Gastrocnemius medialis (tissue), 4 donors: ENCODE measurements around the gene SIGLEC9.

Experiments used
- POLR2A ChIP-seq, 2 donors: fragments of 450-650 bp; IDR thresholded peaks; one replicate each; pipeline ENCODE4 v1.6.1; 2017; ENCODE audit warnings: antibody characterized with exemption in 2 of 2, mild to moderate bottlenecking in 2 of 2, moderate library complexity in 2 of 2
- TF ChIP-seq, protein P1 (sequence below), 5 experiments: fragments of 450-650 bp in 3 of 5; fragments of 200-600 bp in 2 of 5; sonication (generic) in 2 of 5; IDR thresholded peaks in 4 of 5; conservative IDR thresholded peaks in 1 of 5; 1 replicate in 4 of 5; 2 replicates in 1 of 5; pipeline ENCODE4 v1.5.1; 2016 to 2019; ENCODE audit warnings: antibody characterized with exemption in 5 of 5, mild to moderate bottlenecking in 3 of 5, moderate library complexity in 3 of 5

DNA sequence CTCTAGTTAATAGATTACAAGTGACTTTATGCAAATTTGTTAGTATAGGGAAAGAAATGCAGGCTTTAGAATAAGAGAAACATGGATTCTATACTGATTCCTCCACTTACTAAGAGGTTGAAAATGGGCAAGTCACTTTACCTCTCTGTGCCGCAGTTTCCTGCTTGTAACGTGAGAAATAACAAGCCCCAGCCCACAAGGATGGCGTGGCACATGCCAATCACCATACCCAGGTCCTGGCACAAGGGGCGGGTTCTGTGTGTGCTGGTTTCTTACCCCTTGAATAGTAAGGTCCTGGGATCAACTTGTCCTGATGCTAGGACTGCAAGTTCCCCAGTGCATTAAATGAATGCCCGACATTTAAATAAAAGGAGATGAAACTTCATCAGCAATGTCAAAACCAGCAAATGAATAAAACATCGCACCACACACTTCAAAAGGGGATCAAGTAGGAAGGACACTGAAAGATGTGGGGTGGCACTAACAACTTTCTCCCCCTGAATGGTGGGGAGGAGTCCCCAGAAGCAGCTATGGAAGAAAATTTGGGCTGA, 7.9 kb upstream of the SIGLEC9 start:
- no peak for TF ChIP-seq POLR2A (IDR thresholded peaks at IDR 0.05)
- TF ChIP-seq, protein P1, sequence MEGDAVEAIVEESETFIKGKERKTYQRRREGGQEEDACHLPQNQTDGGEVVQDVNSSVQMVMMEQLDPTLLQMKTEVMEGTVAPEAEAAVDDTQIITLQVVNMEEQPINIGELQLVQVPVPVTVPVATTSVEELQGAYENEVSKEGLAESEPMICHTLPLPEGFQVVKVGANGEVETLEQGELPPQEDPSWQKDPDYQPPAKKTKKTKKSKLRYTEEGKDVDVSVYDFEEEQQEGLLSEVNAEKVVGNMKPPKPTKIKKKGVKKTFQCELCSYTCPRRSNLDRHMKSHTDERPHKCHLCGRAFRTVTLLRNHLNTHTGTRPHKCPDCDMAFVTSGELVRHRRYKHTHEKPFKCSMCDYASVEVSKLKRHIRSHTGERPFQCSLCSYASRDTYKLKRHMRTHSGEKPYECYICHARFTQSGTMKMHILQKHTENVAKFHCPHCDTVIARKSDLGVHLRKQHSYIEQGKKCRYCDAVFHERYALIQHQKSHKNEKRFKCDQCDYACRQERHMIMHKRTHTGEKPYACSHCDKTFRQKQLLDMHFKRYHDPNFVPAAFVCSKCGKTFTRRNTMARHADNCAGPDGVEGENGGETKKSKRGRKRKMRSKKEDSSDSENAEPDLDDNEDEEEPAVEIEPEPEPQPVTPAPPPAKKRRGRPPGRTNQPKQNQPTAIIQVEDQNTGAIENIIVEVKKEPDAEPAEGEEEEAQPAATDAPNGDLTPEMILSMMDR (IDR thresholded peaks at IDR 0.05 in 4 of 5, conservative IDR thresholded peaks at IDR 0.05 in 1 of 5) = no peak
